IPS DF 19.7 (cell line): ENCODE data around the gene VPS13D.

Source experiments
- DNase-seq: peaks from one replicate; pipeline ENCODE4 v3.0.0-alpha.2; 2013; ENCODE audit warnings: low read depth, low spot score

The VPS13D gene

DNA sequence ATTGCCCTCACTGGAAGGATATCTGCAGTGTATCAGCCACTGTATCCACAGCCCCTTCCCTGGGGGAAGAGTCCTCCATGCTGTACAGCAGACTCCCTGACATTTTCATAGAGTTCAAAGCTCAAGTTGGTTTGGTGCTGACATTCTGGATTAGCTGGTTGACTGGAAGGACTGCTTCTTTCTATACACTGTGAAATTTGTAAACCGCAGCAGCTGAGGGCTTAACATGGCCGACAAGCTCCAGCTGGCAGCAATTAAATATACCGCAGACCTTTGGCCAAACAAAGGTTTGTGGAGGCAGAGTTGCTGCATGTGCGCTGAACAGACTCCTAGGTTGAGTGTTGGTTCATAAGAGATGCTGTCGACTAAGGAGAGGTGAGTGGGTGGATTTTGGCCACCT, 261.8 kb downstream of the VPS13D start:
- no peak for DNase-seq

DNA sequence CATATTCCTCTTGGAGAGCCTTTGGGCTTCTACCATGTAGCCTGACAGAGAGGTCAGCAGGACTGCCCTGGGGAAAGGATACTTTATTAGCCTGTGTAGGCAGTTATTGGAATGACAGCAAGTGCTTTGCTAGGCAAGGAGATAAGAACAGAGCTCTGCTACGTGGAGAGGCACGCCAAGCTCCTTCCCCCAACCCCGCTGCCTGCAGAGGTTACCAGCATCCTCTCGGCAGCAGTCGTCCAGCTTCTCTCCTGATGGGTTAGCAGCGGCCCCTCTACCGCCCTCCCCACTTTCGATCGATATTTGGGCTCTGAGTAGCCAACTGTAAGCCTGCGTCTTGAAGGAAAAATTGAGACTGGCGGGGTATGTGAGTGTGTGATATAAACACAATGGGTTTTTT, 265.9 kb downstream of the VPS13D start:
- DNase-seq = no peak

DNA sequence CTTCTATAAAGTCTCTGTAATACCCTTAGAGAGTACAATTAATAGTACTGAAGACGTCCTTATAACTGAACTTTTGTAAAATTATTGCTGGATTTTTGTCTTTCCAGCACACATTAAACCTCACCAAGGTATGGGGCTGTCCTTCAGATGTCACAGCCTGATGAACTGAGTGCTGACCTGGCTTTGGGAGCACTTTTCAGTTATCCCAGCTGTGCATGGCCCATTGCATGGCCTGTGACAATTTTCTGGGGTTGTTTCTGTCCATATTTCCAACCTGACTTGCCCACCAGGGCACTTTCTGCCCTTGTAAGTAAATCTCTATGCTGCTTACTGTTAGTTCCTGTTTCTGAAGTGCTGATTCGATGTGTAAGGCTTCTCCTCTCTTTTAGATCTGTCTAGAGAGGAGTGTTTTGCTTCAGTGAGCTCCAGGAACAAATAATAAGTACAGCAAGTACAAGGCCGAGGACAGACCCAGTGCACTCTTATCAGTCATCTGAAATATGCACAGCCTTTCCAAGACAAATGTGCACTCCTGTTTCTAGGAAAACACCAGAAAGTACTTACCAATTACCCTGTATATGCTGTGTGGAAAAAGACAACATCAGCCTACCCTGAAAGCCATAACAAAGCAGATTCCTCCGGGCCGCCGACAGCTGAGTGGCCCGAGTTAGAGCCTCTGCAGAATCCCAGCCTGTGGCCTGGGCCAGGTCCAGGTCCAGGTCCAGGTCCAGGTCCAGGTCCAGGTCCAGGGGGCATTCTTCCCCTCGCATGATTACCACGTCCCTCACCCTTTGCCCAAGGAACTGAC, 266.5 kb downstream of the VPS13D start:
- DNase-seq = no peak

DNA sequence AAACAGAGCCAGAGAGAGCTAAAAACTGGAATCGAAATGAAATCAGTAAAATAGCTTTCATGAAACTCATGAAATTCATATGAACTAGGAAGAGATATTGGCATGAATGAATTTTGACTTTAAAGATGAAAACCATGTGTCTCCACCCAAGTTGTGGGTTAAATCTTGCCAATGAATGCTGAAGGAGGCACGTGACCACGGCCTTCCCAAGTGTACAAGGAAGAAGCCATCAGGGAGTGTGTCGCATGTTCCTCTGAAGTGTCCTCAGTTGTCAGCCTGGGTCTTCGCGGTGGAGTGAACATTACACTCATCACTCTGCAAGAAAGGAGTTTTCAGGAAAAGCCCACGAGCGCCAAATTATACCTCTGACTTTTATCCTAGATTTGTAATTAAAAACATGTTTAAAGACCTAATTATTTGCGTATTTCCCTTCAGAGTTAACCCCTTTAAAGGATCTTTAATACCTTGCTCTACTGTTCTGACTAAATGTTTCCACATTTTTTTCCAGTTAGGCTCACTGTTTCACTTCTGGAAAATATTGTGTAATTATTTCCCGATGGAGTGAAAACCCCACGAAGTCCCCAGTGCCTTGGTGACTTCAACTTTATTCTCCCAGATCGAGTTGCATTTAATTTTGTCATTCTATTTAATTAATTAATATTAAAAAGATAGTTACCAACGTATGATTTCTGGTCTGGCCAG, 269.9 kb downstream of the VPS13D start:
- no peak for DNase-seq

DNA sequence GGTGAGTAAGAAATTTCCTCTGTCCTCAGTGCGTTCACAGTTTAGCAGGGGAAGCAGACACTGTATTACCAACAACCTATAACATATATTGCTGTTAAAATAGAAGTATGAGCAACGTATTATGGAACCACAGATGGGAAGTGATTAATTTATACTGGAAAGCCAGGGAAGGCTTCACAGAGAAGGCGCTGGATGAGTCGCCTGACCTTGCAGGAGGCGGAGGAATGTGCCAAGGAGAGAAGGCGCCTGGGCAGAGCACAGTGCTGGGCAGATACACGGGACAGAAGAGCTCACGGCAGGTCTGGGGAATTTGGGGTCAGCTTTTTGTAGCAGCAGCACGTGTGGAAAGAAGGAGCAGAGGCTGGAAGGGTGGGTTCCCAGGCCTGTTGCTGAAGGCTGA, 271.8 kb downstream of the VPS13D start:
- no peak for DNase-seq

DNA sequence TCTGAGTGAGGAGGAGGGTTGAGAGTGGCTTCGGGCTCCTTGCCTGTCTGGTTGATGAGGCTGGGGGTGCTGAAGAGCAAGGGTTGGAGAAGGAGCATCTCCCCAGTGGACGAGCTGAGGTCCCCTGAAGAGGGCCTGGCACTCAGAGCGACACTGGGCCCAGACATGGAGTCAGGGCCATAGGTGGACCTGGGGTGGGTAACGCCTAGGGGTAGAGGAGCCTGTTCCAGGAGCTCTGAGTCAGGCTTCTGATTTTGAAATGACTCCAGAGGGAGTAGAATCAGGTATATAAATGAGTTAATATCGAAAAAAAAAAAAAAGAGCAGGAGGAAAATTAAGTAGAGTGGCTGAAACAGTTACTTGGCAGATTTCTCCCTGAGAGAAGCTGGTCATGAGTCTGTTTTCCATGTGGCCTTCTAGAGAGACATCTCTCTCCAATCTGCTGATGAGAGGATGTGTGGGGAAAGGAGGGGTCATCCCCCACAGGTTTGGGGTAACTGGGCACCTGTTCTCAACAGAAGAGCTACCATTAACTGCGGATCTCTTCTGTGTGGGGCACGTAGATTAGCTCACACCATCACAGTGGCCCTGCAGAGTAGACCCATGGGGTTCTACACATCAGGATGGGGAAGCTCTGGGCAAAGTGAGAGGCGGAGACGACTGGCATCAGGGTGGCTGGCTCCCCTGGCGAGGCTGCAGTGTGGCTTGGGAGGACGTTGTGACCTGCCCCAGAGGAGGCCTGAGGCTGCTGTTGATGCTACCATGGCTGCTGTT, 272.7 kb downstream of the VPS13D start:
- DNase-seq = no peak

GRCh38 chr1:12503709-12504108, 273.9 kb downstream of the VPS13D start:
- no peak for DNase-seq

DNA sequence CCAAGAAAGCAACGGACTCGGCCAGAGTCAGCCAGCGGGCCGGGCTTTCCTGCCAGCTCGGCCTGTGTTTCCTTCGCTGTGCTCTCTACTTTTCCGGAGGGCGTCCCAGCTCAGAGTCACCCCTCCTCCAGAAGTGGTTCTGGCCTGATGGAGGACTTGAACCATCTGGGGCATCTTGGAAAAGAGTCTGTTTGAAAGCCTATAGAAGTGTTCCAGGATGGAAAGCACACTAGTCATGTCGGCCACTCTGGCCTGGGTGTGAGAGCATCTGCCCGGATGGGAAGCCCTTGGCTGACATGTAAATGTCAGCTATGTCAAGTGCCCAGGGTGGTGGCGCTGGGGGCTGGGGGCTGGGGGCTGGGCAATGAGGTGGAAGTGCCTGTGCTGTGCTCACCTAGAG, 274.8 kb downstream of the VPS13D start:
- no peak for DNase-seq

DNA sequence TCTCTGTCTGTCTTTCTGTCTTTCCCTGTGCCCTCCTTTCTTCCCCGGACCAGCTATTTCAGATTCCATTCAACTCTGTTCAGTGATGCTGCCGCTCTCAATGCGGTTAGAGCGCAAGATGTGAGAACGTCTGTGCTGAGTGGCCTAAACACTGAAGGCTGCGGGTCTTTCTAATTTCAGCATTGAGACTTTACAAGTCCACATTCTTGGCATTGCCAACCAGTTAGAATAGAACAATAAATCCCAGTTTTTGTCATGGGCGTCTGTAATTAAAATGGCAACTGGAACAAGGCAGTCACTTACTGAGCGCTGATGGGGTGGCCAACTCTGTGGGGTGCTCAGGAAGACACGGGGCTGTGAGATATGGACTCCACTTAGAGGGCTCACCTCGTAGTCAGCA, 275.4 kb downstream of the VPS13D start:
- no peak for DNase-seq

- no peak for DNase-seq
Observed at GRCh38 chr1:12505639-12506280, 275.9 kb downstream of the VPS13D start.

DNA sequence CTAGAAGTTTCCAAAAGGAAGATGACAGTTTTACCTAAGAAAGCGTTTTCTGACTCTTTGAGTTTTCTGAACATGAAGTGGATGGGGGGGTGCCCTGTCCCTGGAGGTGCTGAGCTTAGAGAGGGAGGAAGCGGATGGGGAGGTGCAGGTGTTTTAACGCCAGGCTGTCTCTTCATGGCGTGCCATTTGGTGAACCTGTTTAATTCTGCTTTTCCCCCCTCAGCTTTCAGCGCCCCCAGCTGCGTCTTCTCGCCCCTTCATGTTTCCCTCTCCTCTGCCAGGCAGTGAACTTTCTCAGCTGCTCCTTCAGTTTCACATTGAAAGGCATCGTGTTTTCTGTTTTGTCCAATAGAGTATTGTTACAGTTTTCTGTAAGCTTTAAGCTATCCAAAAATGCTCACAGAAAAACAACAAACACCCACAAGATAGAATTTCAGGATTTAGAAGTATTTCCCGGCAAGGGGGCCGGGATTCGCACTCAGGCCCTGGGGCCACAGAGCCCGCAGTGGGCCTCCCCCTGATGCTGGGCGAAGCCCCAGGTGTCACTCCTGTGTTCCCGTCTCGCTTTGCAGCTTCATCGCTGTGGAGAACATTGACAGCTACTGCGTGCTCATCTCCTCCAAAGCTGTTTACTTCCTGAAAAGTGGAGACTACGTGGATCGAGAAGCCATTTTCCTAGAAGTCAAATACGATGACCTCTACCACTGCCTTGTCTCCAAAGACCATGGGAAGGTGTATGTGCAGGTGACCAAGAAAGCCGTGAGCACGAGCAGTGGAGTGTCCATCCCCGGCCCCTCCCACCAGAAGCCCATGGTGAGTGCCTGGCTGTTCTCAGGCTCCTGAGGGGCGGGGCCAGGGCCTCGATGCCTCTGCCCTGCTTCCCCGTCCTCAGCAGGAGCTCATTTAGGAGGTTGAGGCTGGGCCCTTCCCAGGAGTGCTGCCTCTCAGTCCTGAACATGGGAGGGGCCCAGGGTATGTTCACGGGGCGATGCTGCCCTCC, 276.8 kb downstream of the VPS13D start:
- no peak for DNase-seq

GRCh38 chr1:12507631-12508030, 277.8 kb downstream of the VPS13D start:
- DNase-seq = no peak

- no peak for DNase-seq
Observed at GRCh38 chr1:12508849-12509248, 279.0 kb downstream of the VPS13D start.

GRCh38 chr1:12511128-12511484, 281.3 kb downstream of the VPS13D start:
- no peak for DNase-seq

DNA sequence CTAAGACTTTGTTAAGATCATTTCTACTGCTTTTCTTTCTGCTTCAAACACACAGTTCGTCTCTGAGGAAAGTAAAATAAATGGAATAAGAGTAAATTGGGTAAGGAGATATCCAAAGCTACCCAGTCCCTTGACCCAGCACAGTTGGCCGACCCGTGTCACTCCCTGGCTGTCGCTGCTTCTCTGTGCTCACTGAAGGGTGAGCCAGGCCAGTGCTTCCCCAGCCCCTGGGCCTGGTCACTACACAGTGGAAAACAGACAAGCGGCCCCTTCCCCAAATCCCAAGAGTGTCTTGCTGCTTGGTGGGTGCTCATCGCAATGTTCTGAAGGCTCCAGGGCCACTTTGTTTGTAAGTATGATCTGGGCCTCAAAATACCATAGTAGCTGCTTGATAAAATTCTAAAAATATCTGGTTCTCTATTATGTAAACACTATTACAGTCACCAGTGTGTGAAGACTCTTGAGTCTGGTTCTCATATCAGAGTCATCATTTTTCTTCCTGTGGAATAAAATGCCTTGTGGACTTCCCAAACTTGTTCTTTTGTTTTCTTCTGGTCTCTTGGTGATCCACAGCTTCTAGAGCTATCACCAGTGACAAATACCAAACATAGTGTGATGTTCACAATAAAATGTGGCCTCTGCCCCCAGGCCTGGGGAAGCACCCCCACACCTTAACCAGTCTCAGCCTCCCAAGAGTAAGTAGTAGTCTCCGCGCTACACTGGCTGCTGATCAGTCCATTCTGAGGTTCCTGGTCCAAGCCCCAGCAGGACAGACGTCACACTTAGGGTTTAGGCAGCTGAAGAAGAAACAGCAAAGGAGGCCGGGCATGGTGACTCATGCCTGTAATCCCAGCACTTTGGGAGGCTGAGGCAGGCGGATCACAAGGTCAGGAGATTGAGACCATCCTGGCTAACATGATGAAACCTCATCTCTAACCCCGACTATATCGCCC, 282.0 kb downstream of the VPS13D start:
- no peak for DNase-seq

DNA sequence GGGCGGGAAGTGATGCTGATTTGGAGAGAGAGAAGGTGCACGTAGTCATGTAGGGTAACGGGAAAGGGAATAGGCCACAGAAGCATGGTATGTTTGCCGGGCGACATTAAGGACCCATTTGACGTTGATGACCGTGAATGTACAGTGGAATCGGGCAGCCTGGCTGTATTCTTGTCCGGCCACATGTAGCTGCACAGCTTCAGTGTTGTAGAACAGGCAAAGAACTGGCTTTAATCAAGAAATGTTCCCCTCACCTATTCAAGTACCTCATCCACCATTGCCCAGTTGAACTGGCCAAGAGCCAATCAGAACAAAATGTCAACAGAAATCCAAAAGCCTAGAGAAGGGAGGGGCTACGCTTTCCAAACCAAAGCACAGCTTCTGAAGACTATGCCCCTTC, 283.4 kb downstream of the VPS13D start:
- DNase-seq = no peak

DNA sequence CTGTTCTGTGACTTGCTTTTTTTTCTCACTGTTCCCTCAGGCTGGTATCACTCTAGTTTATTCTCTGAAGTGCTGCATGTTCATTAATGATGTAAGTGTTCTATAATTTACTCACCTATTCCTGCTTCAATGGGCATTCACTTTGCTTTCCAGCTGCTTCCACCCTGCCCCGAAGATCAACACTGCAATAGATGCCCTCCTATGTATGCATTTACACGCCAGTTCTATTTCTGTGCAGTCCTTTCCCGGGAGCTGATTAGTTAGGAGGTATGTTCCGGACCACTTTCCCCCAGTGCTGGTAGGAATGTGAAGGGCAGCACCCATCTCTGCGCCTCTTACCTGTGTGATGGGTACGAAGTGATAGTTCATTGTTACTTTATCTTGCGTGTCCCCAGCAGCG, 284.8 kb downstream of the VPS13D start:
- DNase-seq = no peak

DNA sequence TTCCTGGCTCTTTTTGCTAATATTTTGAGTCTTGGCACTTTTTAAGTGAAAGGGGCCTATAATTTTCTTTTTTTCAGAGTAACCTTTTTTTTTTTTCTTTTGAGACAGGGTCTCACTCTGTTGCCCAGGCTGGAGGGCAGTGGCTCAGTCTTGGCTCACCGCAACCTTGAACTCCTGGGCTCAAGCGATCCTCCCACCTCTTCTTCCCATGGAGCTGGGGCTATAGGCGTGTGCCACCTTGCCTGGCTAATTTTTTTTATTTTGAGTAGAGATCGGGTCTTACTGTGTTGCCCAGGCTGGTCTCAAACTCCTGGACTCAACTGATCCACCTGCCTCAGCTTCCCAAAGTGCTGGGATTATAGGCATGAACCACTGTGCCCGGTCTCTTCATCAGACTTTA, 285.4 kb downstream of the VPS13D start:
- DNase-seq = no peak

- DNase-seq = no peak
Observed at GRCh38 chr1:12516741-12517140, 286.9 kb downstream of the VPS13D start.
